K562 (cell line): ENCODE measurements around the gene PSMB4.
"Not testable (repeated sequence)": the region's sequence is repeated elsewhere in the genome, so short reads cannot be mapped to it uniquely, and the experiment has no call there.

Experiments used
- FOXJ3 ChIP-seq: sonication (generic); formaldehyde crosslinking; IDR thresholded peaks from 2 replicates; pipeline ENCODE4 v1.4.0; 2020; ENCODE audit warnings: mild to moderate bottlenecking, missing genetic modification reagents
- GABPB2 ChIP-seq: fragments of 250-450 bp; sonication (Bioruptor Pico); conservative IDR thresholded peaks from 2 replicates; pipeline ENCODE4 v1.5.1; 2021; ENCODE audit warnings: mild to moderate bottlenecking
- MXI1 ChIP-seq: IDR thresholded peaks from 2 replicates; pipeline ENCODE4 v1.6.1; 2011; ENCODE audit warnings: low read depth, mild to moderate bottlenecking, improper control_type of control experiment, low read length
- NFE2 ChIP-seq: IDR thresholded peaks from 2 replicates; pipeline ENCODE4 v1.6.1; 2014; ENCODE audit warnings: antibody characterized with exemption, low read depth
- ZNF766 ChIP-seq: fragments of 200-800 bp; sonication (Bioruptor generic); conservative IDR thresholded peaks from 2 replicates; pipeline ENCODE4 v1.6.1; 2016; ENCODE audit warnings: missing genetic modification characterization, missing compliant biosample characterization
- ZNF785 ChIP-seq: fragments of 250-450 bp; sonication (Bioruptor Pico); IDR thresholded peaks from 2 replicates; pipeline ENCODE4 v1.4.0; 2020; ENCODE audit warnings: mild to moderate bottlenecking
- TF ChIP-seq, protein P1 (sequence below), 3 experiments: IDR thresholded peaks in 2 of 3; conservative IDR thresholded peaks in 1 of 3; 2 replicates each; pipeline ENCODE4 v1.5.1; 2011 to 2012; ENCODE audit warnings: low read length in 3 of 3, mild to moderate bottlenecking in 3 of 3, control low read depth in 2 of 3, improper control_type of control experiment in 1 of 3, inconsistent platforms in 1 of 3, low read depth in 1 of 3, mixed read lengths in 1 of 3, moderate library complexity in 1 of 3; ENCODE audit not compliant: insufficient read depth in 2 of 3

DNA sequence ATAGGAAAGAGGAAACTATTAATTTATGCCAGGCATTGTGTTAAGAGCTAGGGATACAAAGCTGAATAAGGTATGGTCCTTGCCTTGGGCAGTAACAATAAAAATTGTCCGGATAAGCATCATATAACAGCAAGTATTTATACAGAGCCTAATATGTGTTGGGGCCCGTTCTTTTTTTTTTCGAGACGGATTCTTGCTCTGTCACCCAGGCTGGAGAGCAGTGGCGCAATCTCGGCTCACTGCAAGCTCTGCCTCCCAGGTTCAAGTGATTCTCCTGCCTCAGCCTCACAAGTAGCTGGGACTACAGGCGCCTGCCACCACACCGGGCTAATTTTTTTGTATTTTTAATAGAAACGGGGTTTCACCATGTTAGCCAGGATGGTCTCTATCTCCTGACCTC is 49.0 kb upstream of the PSMB4 start:
- not testable (repeated sequence) for TF ChIP-seq GABPB2; MXI1; NFE2; FOXJ3 (CRISPR knock-in tag); ZNF785 (CRISPR knock-in tag); ZNF766 (CRISPR knock-in tag)
- TF ChIP-seq, protein P1, sequence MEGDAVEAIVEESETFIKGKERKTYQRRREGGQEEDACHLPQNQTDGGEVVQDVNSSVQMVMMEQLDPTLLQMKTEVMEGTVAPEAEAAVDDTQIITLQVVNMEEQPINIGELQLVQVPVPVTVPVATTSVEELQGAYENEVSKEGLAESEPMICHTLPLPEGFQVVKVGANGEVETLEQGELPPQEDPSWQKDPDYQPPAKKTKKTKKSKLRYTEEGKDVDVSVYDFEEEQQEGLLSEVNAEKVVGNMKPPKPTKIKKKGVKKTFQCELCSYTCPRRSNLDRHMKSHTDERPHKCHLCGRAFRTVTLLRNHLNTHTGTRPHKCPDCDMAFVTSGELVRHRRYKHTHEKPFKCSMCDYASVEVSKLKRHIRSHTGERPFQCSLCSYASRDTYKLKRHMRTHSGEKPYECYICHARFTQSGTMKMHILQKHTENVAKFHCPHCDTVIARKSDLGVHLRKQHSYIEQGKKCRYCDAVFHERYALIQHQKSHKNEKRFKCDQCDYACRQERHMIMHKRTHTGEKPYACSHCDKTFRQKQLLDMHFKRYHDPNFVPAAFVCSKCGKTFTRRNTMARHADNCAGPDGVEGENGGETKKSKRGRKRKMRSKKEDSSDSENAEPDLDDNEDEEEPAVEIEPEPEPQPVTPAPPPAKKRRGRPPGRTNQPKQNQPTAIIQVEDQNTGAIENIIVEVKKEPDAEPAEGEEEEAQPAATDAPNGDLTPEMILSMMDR (IDR thresholded peaks at IDR 0.05 in 2 of 3, conservative IDR thresholded peaks at IDR 0.05 in 1 of 3; ENCODE audit: insufficient read depth in 2 of 3, low read depth in 1 of 3, low read length in 3 of 3): not testable (repeated sequence)
